ENCODE data around the gene PRDM5. TPM values are rescaled to one million over a fixed set of nuclear protein-coding genes. Genes with fewer than 3 reads are reported as not detected.

Gene PRDM5
- total RNA-seq, 1 experiment from 2014 or later = 6.4 TPM

- no peak for DNase-seq (ENCODE audit: low read depth)
Measured at GRCh38 chr4:120915336-120915735, 7.2 kb downstream of the PRDM5 start.

GRCh38 chr4:120903419-120903818, 19.1 kb downstream of the PRDM5 start:
- no peak for DNase-seq (ENCODE audit: low read depth)

GRCh38 chr4:120902925-120903324, 19.6 kb downstream of the PRDM5 start:
- DNase-seq (ENCODE audit: low read depth) = no peak

- DNase-seq (ENCODE audit: low read depth) = no peak
Measured at GRCh38 chr4:120901731-120902130, 20.8 kb downstream of the PRDM5 start.

GRCh38 chr4:120897981-120898719, 24.4 kb downstream of the PRDM5 start:
- DNase-seq (ENCODE audit: low read depth) = no peak

GRCh38 chr4:120895554-120895953, 27.0 kb downstream of the PRDM5 start:
- no peak for DNase-seq (ENCODE audit: low read depth)

- DNase-seq (ENCODE audit: low read depth) = no peak
Measured at GRCh38 chr4:120893314-120893713, 29.2 kb downstream of the PRDM5 start.

GRCh38 chr4:120886191-120886590, 36.3 kb downstream of the PRDM5 start:
- DNase-seq (ENCODE audit: low read depth) = no peak

GRCh38 chr4:120881846-120882245, 40.7 kb downstream of the PRDM5 start:
- peak; percentile 10 for DNase-seq (ENCODE audit: low read depth)

- no peak for DNase-seq (ENCODE audit: low read depth)
Measured at GRCh38 chr4:120881351-120881750, 41.2 kb downstream of the PRDM5 start.

GRCh38 chr4:120877021-120877420, 45.5 kb downstream of the PRDM5 start:
- DNase-seq (ENCODE audit: low read depth) = no peak

GRCh38 chr4:120874792-120875774, 47.4 kb downstream of the PRDM5 start:
- DNase-seq (ENCODE audit: low read depth) = no peak

GRCh38 chr4:120873554-120873953, 49.0 kb downstream of the PRDM5 start:
- no peak for DNase-seq (ENCODE audit: low read depth)

GRCh38 chr4:120871173-120871572, 51.4 kb downstream of the PRDM5 start:
- no peak for DNase-seq (ENCODE audit: low read depth)

GRCh38 chr4:120870279-120870673, 52.2 kb downstream of the PRDM5 start:
- DNase-seq (ENCODE audit: low read depth) = no peak

- no peak for DNase-seq (ENCODE audit: low read depth)
Measured at GRCh38 chr4:120869613-120870278, 52.8 kb downstream of the PRDM5 start.

GRCh38 chr4:120867506-120867905, 55.0 kb downstream of the PRDM5 start:
- no peak for DNase-seq (ENCODE audit: low read depth)

- DNase-seq (ENCODE audit: low read depth) = no peak
Measured at GRCh38 chr4:120865985-120866384, 56.5 kb downstream of the PRDM5 start.

- no peak for DNase-seq (ENCODE audit: low read depth)
Measured at GRCh38 chr4:120864969-120865368, 57.6 kb downstream of the PRDM5 start.

- DNase-seq (ENCODE audit: low read depth) = no peak
Measured at GRCh38 chr4:120862432-120862831, 60.1 kb downstream of the PRDM5 start.

GRCh38 chr4:120861852-120862251, 60.7 kb downstream of the PRDM5 start:
- DNase-seq (ENCODE audit: low read depth) = no peak

GRCh38 chr4:120858776-120859175, 63.8 kb downstream of the PRDM5 start:
- peak; percentile 22 for DNase-seq (ENCODE audit: low read depth)

Measured in M059J (cell line).